Non-pigmented ciliary epithelial cell (primary cell): ENCODE results near the gene FGFR2.

Experiments used
- DNase-seq: peaks from one replicate; pipeline ENCODE4 v3.0.0-alpha.2; 2010; ENCODE audit warnings: low read depth

The FGFR2 gene

DNA sequence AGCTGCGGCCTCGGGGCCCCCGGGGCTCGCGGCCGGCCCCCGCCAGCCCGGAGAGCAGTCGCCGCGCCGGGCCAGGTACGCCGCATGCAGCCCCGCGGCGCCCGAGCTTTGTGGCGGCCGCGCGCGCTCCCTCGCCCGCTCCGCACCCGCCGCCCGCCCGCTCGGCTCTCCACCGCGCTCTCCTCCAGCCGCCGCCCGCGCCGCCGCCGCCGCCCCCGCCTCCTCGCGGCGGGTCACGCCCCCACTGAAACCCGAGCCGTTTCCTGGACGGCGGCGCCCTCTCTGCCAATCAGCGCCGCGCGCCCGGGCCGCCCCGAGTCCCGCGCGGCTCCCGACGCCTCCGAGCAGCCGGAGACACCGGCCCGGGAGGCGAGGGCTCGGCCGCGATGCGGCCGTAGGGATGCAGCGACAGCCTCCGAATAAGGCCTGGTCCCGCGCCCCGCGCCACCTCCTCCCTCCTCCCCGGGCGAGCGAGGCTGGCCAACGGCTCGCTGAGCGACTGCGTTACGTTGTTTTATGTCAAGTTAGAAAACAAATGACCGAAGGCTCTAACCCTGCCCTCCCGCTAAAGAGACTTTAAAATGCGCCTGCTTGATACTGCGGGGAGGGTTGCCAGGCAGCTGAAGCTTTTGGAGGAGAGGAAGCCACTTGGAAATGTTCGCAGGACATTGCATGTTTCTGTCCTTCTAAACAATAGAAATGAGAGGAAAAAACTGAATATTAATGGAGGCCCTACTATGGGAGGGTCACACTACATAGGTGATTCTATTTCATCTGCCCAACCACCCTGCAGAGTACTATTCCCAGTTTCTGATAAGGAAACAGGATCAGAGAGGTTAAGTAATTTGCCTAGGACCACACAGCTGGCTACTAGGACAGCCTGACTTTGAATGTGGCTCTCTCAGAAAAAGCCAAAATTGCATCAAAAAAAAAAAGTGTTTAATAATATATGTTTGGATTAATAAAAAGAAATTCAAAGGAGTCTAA, at the start of gene FGFR2:
Gene FGFR2, minus strand, starts transcription at position 182 of the 987 bp plus-strand sequence. CDS start 4,627 bp downstream, outside the sequence.
- no peak for DNase-seq

DNA sequence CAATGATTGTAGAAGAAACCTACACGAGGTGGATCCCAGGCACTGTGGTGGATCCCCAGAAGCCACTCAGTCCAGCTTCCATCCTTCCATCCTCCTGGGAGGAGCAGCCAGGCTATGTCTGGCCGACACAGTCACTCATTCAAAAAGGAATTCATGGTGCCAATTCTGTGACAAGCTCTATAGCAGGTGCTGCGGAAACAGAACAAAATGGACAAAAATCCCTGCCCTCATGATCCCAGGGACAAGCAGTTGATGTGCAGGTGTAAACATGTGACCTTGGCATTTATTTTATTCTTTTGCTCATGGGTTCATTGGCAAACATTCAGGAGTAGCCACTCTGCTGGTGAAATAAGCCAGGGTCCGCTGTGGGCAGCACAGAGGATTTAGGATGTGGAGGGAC, 49.2 kb upstream of the FGFR2 start:
- no peak for DNase-seq

DNA sequence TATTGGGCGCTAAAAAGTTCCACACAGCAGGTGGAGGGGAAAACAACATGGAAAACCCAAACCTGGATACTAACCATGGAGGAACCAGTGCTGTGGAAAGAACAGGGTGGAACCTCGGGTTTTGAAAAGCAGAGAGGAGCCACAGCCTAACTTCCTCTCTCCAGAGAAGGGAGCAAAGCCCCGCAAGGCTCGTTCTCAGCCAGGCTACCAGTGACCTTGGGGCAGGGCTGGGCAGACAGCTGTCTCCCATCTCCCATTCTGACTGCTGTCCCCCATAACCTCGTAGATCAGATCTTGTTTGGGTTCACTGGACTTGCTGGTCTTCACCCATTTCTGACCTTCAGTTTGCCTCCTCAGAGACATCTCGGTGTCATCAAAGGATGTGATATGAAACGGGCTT, 47.5 kb upstream of the FGFR2 start:
- DNase-seq = no peak

DNA sequence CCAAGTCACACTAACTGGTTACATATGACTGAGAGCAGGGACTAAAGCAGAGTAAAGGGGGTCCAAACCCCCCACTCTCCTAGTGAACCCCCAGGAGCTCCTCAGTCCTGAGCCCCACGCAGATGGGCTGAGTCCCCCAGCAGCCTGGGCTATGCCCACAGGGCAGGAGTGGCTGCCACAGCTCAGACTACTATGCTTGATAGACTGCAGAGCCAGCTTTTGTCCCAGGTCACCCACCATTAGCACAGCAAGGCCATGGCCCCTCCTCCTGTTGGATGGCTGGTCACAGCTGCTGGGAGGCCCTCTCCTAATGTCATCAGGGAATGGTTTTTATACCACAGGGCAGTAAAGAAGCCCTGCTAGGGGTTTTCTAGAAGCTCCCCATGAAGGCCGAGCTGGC, 46.3 kb upstream of the FGFR2 start:
- DNase-seq = no peak

DNA sequence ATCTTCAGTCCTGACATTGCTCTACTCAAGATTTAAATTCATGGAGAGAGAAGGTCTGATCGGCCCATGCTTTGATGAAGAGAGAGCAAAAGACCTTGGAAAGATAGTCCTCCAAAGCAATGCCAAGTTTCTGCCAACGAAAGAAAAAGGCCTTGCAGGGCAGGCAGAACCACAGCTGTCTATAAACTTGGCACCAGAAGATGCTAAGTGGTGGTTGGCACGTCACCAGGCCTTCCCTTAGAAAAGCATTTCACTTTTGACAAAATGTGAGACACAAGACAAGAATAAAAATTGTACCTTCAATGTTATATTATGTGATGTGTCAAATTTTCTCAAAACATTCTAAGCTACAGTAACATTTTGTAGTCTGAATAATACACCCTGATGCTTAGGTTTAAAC, 42.0 kb upstream of the FGFR2 start:
- DNase-seq = no peak

DNA sequence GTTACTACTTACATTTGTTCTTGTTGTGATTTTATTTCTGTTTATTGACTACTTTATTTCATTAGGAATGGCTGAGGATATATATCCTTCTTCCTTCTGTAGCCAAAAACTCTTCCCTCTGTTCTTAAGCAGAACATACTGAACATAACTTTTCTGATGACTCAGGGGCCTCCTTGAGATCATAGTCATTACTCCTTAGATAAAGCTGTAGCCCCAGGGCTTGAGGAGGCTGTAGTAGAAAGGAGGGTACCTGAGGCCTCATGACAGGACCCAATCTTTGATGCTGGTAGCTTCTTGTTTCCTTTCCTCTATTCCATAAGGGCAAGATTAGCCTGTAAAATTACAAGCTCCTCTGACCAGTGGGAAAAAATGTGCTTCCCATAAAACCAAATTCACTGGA, 41.2 kb upstream of the FGFR2 start:
- no peak for DNase-seq

DNA sequence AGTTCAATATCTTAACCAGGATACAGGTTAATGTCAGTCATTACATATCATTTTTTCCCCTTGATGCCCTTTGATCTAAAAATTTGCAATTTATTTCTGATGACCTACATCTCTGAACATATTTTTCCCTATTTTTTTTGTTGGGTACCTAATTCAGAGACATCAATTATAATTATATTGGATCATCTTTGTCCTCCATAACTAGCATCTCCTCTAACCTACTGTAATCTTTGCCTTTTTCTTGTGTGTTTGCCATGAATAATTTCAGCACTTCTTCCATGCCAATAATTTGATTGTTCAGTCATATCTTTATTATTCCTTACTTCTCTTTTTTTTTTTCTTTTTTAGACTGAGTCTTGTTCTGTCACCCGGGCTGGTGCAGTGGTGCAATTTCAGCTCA, 39.2 kb upstream of the FGFR2 start:
- DNase-seq = no peak

DNA sequence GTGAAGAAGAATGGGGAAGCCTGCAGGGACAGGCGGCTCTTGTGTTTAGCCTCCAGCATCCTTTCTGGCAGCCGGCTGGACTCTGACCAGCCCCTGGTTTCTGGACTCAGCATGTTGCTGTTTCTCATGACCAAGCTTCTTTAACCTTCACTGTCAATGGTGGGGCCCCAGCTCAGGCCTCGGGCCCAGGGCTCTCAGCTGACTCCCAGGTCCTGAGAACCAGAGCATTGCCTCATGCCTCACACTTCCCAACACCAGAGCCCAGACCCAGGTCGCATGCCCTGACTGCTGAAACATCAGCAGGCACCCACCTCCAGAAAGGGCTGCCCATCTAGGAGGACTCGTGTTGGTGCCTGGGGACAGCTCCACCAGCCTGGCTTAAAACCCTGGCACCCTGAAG, 34.8 kb upstream of the FGFR2 start:
- DNase-seq = no peak

DNA sequence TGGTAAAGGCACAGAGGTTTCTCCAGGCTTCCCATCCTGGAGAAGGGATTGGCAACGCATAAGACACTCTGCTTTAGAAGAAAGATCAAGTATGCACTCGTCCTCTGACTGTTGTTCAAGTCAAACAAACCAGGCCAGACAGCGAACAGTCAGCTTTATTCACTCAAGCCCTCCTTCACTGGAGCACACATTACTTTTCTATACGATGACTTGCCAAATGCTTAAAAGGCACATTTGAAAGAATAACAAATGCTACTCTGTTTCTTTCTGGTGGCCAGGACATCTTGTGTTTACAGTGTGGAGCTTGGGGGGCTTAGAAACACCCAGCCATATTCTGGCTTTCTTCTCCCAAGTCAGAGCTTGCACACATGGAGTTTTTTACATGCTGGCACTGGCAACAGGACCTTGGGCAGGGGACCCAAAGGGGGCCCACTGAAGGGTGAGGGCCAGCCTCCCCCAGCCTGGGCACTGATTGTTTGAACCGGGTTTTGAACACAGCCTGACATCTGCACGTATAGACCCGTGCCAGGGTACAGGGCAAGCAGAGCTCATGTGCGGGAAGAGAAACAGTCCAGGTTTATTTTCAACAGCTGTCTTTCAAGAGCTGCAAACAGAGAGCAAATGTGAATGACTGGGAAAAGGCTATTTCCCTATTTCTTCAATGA, 33.3 kb upstream of the FGFR2 start:
- DNase-seq = no peak

DNA sequence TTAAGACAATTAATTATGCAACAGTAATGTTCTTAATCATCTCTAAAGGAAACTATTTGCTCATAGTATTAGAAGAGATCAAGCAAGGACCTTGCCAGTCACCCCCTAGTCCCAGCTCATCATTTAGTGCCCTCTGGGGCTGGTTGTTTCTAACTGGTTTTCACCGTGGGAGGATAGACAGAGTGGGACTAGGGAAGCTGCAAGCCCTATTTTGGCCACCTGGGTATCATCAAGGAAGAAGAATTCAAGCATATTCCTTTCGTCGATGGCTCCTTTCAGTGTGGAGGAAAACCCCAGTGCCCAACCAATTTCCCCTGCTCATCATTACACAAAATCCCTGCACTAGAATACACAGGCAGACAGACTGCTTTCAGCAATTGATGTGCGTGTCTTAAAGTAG, 30.6 kb upstream of the FGFR2 start:
- no peak for DNase-seq

DNA sequence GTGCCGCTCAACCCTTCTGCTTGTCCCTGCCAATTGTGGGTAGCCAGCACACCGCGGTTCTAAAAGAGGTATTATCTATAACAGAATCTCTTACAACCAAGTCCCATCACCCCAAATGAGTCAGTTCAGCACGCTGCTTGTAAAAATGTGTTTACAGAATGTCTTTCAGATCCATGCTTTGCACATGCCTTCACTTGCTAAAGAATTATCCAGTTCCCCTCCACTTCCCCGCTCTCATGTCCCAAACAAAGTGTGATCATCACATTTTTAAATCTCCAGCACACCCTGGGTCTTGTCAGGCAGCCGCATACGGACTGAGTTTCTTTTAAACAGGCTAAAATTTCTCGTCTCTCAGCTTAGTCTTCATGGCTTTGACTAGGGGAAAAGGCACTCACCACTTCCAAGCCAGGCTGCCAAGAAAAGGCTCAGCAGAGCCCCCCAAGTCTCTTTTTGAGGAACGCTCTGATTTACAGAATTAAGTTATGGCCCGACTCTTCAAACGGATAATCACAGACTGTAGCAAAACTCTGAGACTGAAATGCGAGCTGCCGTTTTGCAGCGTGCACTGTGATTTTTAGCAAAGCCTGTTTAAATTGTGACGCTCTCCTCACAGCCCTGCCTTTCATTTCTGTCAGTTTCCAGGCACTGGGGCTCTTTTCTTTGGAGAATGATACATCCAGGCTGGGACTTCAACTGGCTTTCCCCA, 29.8 kb upstream of the FGFR2 start:
- DNase-seq = no peak

DNA sequence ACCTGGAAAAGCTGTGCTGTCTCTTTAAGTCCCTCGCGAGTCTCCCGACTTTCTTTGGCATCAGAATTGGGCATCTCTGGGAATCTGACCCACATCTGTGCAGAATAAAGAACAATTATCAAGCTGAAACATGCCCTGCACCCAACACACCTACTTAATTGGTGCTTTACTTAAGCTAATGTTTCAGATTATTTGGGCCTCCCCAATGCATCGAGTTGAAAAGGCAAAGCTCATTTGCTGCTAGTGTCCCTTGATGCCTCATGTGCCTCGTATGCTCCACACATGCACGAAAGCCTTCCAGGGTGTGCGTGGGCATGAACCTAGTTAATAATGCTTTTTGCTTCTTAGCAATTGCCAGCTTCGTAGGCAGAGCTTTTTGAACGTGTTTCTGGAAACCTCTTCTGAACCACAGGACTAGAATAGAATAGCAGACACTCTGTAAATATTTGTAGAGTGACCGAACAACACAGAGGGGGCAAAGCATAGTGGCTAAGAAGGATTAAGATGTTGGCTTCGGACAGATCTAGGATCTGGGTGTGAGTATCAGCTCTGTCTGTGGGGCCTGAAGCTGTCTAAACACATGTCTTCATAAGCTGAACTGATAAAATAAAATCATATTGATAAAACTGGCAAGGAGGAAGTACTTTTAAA, 26.7 kb upstream of the FGFR2 start:
- DNase-seq = no peak

DNA sequence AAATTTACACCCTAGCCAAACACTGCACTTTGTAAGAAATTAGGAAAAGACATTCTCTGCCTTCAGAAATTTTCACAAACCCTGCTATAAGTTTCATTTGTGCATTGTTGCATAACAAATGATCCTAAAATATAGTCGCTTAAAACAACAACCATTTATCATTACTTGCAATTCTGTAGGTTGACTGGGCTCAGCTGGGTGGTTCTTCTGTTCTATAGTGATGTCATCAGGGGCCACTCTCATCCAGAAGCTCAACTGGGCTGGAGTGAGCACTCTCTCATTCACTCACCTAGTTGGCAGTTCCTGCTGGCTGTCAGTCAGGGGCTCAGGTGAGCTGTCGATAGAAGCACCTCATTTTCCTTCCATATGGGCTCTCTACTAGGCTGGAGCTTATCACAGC, 20.7 kb upstream of the FGFR2 start:
- no peak for DNase-seq

DNA sequence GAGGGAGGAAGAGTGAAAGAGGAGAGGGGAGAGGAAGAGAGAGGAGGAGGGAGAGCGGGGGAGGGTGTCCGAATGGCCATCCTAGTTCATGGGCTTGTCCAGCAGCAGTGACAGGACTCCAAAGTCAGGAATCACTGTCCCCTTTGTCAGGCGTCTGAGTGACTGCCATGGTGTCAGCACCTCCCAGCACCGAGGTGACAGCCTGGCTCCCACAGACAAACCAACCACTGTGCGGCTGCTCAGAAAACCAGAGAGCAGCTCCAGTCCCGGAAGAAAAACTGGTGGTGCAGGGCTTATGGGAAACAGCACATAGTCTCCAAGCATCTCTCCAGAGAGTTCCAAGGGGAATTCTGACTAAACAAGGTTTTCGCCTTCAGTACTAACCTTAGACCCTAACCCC, 18.9 kb upstream of the FGFR2 start:
- DNase-seq = no peak

DNA sequence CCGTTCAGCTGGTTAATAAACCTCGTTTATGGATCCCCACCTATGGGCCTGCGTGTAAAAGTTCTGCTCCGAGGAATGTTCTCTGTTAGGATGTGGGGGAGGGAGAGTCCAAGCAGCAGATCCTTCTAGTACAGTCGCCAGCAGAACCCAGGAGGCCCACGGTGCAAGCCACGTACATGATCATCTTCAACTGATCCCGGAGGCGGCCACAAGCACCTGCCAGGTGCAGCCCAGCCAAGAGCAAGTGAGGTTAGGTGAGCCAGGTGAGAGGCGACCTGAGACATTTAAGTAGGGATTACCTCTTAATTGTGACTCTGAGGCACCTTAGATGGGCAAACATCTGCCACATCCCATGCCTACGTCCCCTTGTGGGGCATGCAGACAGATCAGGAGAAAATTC, 18.0 kb upstream of the FGFR2 start:
- no peak for DNase-seq

DNA sequence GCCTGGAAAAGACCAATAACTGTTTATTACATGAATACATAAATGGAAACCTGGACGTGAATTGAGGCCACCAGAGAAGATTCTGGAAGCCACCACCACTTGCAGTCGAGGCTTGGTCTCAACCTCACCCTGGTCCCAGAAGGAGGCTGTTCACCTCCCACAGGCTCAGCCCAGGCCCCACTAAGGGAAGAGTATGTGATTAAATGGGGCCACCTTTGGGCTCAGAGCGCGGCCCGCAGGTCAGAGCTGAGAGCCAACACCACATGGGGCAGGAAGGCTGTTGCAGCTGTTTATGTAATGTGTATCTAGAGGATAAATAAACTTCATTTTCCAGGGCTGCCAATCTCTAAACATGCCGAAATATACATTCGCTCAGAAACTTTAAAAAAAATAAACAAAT, 17.6 kb upstream of the FGFR2 start:
- DNase-seq = no peak

DNA sequence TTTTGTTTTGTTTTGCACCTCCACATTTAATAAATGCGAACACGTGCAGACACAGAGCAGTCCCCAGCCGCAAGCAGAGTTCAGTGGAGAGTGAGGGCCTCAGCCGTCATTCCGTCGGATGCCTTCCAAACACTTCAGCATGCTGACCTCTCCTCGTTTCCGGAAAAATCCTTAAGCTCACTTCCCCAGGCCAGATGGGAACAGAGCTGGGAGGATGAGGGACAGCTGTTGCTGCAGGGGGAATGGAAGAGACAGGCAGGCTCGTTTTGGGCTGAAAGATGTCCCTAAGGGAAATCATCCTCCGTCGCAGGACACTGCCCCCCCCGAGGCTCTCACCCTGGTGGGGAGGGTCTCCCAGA, 17.2 kb upstream of the FGFR2 start:
- no peak for DNase-seq

DNA sequence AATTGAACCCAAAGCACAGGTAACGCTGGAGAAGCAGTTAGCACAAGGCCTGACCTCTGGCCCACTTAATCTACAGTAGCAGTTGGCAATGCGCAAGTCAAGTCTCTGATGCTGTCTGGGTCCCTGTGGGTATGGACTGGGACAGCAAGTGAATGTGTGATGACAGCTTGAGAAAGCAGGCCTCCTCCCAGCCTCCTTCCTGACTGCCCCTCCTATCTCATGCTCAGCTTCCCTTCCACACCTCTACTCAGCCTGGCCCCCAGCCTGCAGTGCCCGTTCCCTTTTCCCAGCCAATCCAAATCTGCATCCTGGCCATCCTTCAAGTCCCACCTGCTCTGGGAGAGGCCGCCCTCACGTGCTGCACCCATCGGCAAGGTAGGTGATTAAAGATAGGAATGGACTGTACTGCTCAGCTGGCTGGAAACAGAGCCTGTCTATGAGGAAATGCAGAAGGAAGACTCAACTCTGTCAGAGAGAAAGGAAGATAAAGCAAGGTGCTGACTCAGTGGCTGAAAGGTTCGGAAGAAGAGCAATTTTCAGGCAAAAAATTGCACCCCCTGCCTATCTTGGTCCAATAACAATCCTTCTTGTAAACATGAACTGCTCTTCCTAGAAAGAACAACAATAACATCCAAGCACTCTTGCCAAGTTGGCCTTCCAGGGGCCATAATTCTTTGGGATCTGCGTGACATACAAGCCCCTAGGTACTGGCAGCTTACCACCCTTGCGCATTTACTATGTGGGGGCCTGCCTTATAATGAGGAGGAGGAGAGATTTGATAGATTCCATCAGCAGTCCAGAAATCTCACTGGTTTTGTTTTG, 16.6 kb upstream of the FGFR2 start:
- no peak for DNase-seq

DNA sequence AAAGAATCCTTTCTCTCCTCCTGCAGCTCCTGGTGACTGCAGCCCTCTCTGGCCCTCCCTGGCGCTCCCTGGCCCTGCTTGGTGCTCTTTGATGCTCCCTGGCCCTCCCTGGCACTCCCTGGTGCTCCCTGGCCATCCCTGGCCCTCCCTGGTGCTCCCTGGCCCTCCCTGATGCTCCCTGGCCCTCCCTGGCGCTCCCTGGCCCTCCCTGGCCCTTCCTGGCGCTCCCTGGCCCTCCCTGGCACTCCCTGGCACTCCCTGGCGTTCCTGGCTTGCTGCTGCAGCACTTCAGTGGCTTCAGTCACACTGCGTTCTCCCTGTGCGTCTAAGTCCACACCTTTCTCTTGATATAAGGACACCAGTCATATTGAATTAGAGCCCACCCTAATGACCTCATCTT, 15.2 kb upstream of the FGFR2 start:
- no peak for DNase-seq

DNA sequence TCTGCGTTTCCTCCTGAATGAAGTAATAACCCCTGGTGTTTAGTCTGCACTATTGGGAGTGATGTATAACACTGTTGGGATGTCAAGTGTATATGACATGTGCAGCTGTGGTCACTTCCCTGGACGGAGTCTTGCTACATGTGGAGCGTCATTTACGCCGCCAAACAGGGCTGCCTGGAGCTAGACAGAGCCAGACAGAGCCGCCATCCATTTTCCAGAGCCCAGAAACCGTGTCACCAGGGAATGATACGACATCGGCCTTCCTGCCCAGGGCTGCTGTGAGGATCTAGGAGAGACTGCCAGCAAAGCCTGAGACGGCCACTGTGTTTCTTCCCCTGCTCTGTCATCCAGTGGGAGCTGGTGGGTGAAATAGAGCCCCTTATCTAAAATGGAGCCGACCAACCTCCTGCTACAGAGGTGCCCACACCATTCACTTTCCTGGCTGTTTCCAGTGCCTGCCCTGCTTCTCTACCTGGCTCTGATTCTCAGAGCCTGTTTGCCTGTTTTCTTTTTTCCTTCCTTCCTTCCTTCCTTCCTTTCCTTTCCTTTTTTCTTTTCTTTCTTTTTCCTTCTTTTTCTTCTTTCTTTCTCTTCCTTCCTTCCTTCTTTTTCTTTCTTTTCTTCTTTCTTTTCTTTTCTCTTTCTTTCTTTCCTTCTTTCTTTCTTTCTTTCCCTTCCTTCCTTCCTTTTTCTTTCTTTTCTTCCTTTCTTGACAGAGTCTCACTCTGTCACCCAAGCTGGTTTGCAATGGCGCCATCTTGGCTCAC, 13.3 kb upstream of the FGFR2 start:
- DNase-seq = no peak
